Measurements from ENCODE around the gene RNF180. TPM values are rescaled to one million over a fixed set of nuclear protein-coding genes. Genes with fewer than 3 reads are reported as not detected.
A peak's percentile ranks its signal among the peaks of the same experiment; 100 is the strongest.

Gene RNF180, protein sequence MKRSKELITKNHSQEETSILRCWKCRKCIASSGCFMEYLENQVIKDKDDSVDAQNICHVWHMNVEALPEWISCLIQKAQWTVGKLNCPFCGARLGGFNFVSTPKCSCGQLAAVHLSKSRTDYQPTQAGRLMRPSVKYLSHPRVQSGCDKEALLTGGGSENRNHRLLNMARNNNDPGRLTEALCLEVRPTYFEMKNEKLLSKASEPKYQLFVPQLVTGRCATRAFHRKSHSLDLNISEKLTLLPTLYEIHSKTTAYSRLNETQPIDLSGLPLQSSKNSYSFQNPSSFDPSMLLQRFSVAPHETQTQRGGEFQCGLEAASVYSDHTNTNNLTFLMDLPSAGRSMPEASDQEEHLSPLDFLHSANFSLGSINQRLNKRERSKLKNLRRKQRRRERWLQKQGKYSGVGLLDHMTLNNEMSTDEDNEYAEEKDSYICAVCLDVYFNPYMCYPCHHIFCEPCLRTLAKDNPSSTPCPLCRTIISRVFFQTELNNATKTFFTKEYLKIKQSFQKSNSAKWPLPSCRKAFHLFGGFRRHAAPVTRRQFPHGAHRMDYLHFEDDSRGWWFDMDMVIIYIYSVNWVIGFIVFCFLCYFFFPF
- 10 to 100 TPM in 4 of 5 donors, 1 to 10 TPM in 1; 7.0 to 12.3 (median 11.6) TPM for polyA plus RNA-seq (ENCODE audit: insufficient read depth in 1 of 5, insufficient read length in 5 of 5, low replicate concordance in 1 of 5)
- long read RNA-seq, donor 1, full-length matches to known transcripts, result 1 of 1 reads
- long read RNA-seq, donor 1, partial matches to known transcripts, result 0 of 1 reads
- long read RNA-seq, donor 1, other reads (novel, unspliced or antisense), result 0 of 1 reads
- long read RNA-seq, donor 2, result 0 reads
- long read RNA-seq, donor 3, result 0 reads
- long read RNA-seq, donor 4, result 0 reads
- long read RNA-seq, donor 5, result 0 reads
- long read RNA-seq, donor 6, full-length matches to known transcripts, result 4 of 4 reads
- long read RNA-seq, donor 6, partial matches to known transcripts, result 0 of 4 reads
- long read RNA-seq, donor 6, other reads (novel, unspliced or antisense), result 0 of 4 reads
- long read RNA-seq, donor 7, result 0 reads
- long read RNA-seq, donor 8, result 0 reads

GRCh38 chr5:64165500-64166200, at the start of gene RNF180:
TSS of gene RNF180 (plus strand) at chr5:64165843. CDS start at chr5:64200808, 34,965 bp downstream.
- peak; percentile 48 to 57 for DNase-seq

GRCh38 chr5:64125521-64125920, 40.1 kb upstream of the RNF180 start:
- DNase-seq, result no peak

DNA sequence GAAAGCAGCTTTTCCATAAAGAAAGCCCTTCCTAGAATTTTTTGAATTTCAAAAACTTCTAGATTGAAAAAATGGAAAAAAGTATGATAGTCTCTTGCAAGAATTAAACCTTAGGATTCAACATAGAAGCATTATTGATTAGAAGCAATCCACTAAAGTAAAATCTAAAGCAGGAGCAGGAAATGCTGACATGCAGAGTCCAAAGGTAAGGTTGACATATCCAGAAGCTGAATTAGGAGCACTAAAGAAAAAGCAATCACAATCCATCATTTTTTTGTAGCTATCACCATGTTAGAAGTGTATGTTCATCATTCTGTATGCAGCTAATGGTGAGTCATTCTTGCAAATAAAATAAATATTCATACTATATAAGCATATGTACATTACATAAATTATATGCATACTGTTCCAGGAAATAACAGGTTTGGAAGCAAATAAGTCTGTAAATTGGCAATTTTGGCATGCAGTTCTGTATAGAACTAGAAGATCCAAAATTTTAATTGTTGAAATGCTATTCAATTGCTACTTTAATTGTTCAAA, 39.4 kb upstream of the RNF180 start:
- no peak for DNase-seq

DNA sequence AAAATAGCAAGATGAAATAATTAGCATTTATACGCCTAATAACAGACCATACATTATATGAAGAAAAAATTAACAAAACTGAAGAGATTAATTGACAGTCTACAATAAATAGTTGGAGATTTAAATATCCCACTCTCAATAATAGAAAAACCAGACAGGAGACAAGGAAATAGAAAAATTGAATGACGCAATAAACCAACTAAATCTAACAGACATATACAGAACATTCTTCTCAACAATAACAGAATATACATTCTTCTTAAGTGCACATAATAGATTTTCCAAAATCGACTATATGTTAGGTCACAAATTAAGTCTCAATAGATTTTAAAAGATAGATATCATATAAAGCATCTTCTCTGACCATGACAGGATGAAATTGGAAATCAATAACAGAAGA, 25.6 kb upstream of the RNF180 start:
- DNase-seq, result no peak

DNA sequence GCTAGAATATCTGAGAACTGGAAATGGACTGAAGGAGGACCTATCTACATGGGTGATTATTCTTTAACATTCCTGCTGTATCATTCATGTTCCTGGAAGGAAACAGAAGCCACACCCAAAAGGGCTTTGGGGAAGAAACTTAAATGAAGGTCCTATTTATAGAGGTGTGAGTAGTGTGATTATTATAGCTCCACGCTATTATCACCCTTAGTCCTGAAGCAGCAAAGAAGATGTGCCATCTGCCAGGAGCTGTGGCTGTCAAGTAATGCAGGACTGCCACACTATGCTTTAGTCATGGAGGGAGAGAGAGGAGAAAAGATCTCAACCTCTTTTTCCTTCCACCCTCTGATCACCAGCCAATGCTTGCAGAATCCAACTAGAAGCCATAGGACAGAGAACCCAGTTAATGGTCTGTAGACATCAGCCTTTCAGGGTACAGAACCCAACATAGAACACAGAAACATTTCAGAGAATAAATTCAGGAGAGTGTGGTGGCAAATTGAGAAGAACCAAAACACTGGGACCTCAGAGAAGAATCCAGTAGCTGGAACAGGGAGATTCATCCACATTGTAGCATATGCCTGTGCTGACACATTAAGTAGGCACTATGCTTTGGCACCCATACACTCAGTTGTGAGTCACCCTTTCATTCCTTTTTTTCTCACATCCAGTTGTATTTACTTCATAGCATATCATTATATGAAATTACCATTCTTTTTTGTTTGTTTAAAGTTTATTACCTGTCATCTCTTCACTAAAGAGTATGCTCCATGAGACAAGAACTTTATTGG, 21.0 kb upstream of the RNF180 start:
- DNase-seq, result no peak

- peak; percentile 77 to 85 for DNase-seq
Observed at GRCh38 chr5:64145216-64145895, 20.3 kb upstream of the RNF180 start.

GRCh38 chr5:64147379-64147778, 18.3 kb upstream of the RNF180 start:
- no peak for DNase-seq

GRCh38 chr5:64147849-64148441, 17.7 kb upstream of the RNF180 start:
- DNase-seq, result peak; percentile 67 to 76

DNA sequence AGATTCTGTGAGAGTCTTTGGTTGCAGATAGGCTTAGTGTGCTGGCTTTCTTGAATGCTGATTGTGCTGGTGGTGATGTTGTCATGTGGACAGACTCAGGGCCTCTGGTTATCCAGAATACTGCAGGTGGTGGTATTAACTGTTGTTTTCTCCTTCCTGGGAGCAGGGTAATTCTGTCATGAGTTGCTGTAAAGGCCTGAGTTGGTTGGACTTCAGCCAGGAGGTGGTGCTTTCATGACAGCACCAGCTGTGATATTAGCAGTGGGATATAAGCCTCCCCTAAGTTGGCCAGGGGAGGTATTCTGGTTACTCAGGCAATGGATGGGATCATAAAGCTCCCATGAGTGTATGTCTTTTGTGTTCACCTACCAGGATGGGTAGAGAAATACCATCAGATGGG, 16.4 kb upstream of the RNF180 start:
- DNase-seq, result no peak

DNA sequence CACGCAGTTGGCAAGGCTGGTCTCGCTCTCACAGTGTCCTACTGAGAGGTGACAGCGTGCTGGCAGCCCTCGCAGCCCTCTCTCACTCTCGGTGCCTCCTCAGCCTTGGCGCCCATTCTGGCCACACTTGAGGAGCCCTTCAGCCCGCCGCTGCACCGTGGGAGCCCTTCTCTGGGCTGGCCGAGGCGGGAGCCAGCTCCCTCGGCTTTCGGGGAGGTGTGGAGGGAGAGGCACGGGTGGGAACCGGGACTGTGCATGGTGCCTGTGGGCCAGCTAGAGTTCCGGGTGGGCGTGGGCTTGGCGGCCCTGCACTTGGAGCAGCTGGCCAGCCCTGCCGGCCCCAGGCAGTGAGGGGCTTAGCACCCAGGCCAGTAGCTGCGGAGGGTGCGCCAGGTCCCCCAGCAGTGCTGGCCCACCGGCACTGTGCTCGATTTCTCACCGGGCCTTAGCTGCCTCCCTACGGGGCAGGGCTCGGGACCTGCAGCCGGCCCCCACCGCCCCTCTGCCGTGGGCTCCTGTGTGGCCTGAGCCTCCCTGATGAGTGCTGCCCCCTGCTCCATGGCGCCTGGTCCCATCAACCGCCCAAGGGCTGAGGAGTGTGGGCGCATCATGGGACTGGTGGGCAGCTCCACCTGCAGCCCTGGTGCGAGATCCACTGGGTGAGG, 15.7 kb upstream of the RNF180 start:
- no peak for DNase-seq

- no peak for DNase-seq
Observed at GRCh38 chr5:64156261-64156660, 9.4 kb upstream of the RNF180 start.

GRCh38 chr5:64158827-64159226, 6.8 kb upstream of the RNF180 start:
- DNase-seq, result no peak

DNA sequence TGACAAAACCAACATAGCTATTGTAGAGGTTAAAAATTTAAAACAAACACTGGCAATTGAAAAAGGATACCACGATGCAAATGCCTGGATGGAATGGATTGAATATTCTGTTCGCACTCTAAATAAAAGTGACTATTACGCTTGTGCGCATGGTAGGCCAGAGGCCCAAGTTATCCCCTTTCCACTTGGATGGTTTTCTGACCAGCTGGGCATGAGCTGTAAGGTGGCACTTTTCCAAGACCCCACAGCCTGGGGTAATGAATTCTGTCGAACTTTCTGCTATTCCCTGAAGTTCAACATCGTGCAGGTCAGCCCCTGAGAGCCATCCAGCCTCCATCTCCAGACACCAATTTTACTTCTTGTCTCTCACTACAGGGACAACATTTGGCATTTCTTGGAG, 5.4 kb upstream of the RNF180 start:
- no peak for DNase-seq

- DNase-seq, result no peak
Observed at GRCh38 chr5:64161420-64161819, 4.2 kb upstream of the RNF180 start.

- no peak for DNase-seq
Observed at GRCh38 chr5:64163135-64163534, 2.5 kb upstream of the RNF180 start.

- DNase-seq, result no peak
Observed at GRCh38 chr5:64163746-64164145, 1.9 kb upstream of the RNF180 start.

- no peak for DNase-seq
Observed at GRCh38 chr5:64164166-64164565, 1.5 kb upstream of the RNF180 start.

DNA sequence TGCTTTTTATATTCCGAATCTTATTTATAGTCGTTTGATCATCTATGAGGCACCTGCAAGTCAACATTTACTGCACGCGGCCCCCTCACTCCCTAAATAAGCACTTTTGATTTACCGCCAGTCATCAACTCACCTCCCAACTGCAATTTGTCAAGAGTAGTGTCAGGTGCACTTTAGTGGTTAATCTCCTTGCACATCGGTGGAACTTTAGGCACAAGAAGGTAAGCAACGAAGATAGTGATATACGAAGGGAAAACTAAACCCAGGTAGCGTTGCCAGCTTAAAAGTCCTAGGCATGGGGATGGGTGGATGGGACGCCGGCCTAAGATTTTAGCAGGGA, 513 bp upstream of the RNF180 start:
- DNase-seq, result no peak
